K562 (cell line): ENCODE measurements around the gene TRIM26. TPM values are rescaled to one million over a fixed set of nuclear protein-coding genes. Genes with fewer than 3 reads are reported as not detected.

Experiments used
- ATAC-seq: fragments of 200-7000 bp; cut with Tn5 transposase; 3 replicates; pipeline ENCODE4 v1.9.1; 2020; ENCODE audit warnings: moderate library complexity
- BruUV-seq: library from RNA; stranded (reverse); fragments of 400-500 nt; replicated peaks from 2 replicates; lab custom pipeline; 2021; lab: Mats Ljungman, UMichigan
- CTCF ChIA-PET: fragments of 300-600 bp; formaldehyde crosslinking; extraction: SDS; loops from one replicate; lab custom pipeline; 2021; ENCODE audit warnings: low intra/inter-chr PET ratio; lab: Yijun Ruan, JAX
- POLR2A ChIA-PET: fragments of 300-600, 350-650 bp; sonication (Branson Sonifier 250); formaldehyde crosslinking; extraction: SDS; loops from one replicate; lab custom pipeline; 2021; ENCODE audit warnings: antibody characterized with exemption, inconsistent platforms; lab: Yijun Ruan, JAX
- DNase-seq, 4 experiments: peaks; one replicate each; pipeline versions ENCODE4 v3.0.0 to v3.0.0-alpha.2; 2011 to 2018; ENCODE audit warnings: low spot score in 3 of 4, mixed read lengths in 3 of 4; ENCODE audit errors: extremely low read depth in 1 of 4
- FAIRE-seq: peaks from 2 replicates; lab custom pipeline; 2011; peaks lifted over from hg19 to GRCh38; lab: Jason Lieb, UNC
- H2AFZ ChIP-seq: 2 replicates; pipeline ENCODE4 v1.6.0; 2011; ENCODE audit warnings: low read depth, low read length, control low read depth, inconsistent platforms
- H3K27ac ChIP-seq: fragments of 200-600 bp; 3 replicates; pipeline ENCODE4 v1.8.0; 2011; ENCODE audit warnings: low read depth, mild to moderate bottlenecking, control low read depth, inconsistent platforms, low read length, moderate library complexity, mixed read lengths; ENCODE audit errors: extremely low read depth
- H3K27me3 ChIP-seq, 2 experiments: fragments of 300-600 bp in 1 of 2; 2 replicates in 1 of 2; 3 replicates in 1 of 2; pipeline versions ENCODE4 v1.6.0 to v1.8.0; 2011; ENCODE audit warnings: inconsistent platforms in 2 of 2, low read length in 2 of 2, mild to moderate bottlenecking in 1 of 2, mixed read lengths in 1 of 2, moderate library complexity in 1 of 2; ENCODE audit not compliant: control insufficient read depth in 2 of 2, insufficient read depth in 2 of 2
- H3K36me3 ChIP-seq: fragments of 300-600 bp; 3 replicates; pipeline ENCODE4 v1.8.0; 2011; ENCODE audit warnings: mild to moderate bottlenecking, low read length, inconsistent platforms; ENCODE audit not compliant: control insufficient read depth, insufficient read depth
- H3K4me1 ChIP-seq, 2 experiments: fragments of 200-600 bp in 1 of 2; replicated peaks in 1 of 2; 2 replicates in 1 of 2; 3 replicates in 1 of 2; pipeline versions ENCODE4 v1.5.1 to v1.8.0; 2011; ENCODE audit warnings: inconsistent platforms in 2 of 2, low read length in 2 of 2, mild to moderate bottlenecking in 1 of 2, mixed read lengths in 1 of 2, moderate library complexity in 1 of 2; ENCODE audit not compliant: control insufficient read depth in 2 of 2, insufficient read depth in 2 of 2
- H3K4me2 ChIP-seq: 2 replicates; pipeline ENCODE4 v1.6.1; 2011; ENCODE audit warnings: low read length, control low read depth, inconsistent platforms, mixed read lengths; ENCODE audit not compliant: insufficient read depth
- H3K4me3 ChIP-seq: fragments of 200-600 bp; sonication (generic), shearing (Covaris generic); 2 replicates; pipeline ENCODE4 v1.5.1; 2016; ENCODE audit warnings: control low read depth, inconsistent platforms
- H3K79me2 ChIP-seq: fragments of 200-600 bp; 3 replicates; pipeline ENCODE4 v1.8.0; 2011; ENCODE audit warnings: low read length, inconsistent platforms; ENCODE audit not compliant: control insufficient read depth, insufficient read depth
- H3K9ac ChIP-seq, 2 experiments: 2 replicates each; pipeline versions ENCODE4 v1.6.0 to v1.6.1; 2011; ENCODE audit warnings: low read depth in 2 of 2, low read length in 2 of 2, control low read depth in 1 of 2, inconsistent platforms in 1 of 2, mild to moderate bottlenecking in 1 of 2, mixed read lengths in 1 of 2; ENCODE audit not compliant: insufficient read depth in 1 of 2
- H3K9me1 ChIP-seq: one replicate; pipeline ENCODE4 v1.6.0; 2011; ENCODE audit warnings: inconsistent platforms, mild to moderate bottlenecking, low read length, moderate library complexity; ENCODE audit not compliant: control insufficient read depth, insufficient read depth
- H3K9me3 ChIP-seq: replicated peaks from 2 replicates; pipeline ENCODE4 v1.5.1; 2011; ENCODE audit warnings: low read depth, low read length, inconsistent platforms; ENCODE audit not compliant: control insufficient read depth, insufficient read depth
- H4K20me1 ChIP-seq: replicated peaks from 2 replicates; pipeline ENCODE4 v1.6.1; 2011; ENCODE audit warnings: low read length, inconsistent platforms, mixed read lengths; ENCODE audit not compliant: control insufficient read depth, insufficient read depth
- GATAD2B ChIP-seq: fragments of 450-650 bp; IDR thresholded peaks from 2 replicates; pipeline ENCODE4 v1.6.1; 2017; ENCODE audit warnings: mild to moderate bottlenecking, borderline replicate concordance
- PML ChIP-seq: IDR thresholded peaks from 2 replicates; pipeline ENCODE4 v1.6.1; 2012; ENCODE audit warnings: low read length, inconsistent platforms
- TBL1XR1 ChIP-seq, 2 experiments: IDR thresholded peaks; 2 replicates each; pipeline ENCODE4 v1.6.1; 2012; ENCODE audit warnings: improper control_type of control experiment in 2 of 2, low read length in 2 of 2, mild to moderate bottlenecking in 1 of 2
- ZBTB17 ChIP-seq: fragments of 450-650 bp; formaldehyde crosslinking; IDR thresholded peaks from 2 replicates; pipeline ENCODE4 v1.4.0; 2020; ENCODE audit warnings: mild to moderate bottlenecking
- ZC3H4 ChIP-seq: sonication (generic); formaldehyde crosslinking; IDR thresholded peaks from 2 replicates; pipeline ENCODE4 v1.9.0; 2021; ENCODE audit warnings: missing genetic modification reagents, borderline replicate concordance
- ZNF143 ChIP-seq: sonication (generic); formaldehyde crosslinking; IDR thresholded peaks from 2 replicates; pipeline ENCODE4 v1.9.0; 2022; ENCODE audit warnings: mild to moderate bottlenecking, missing genetic modification reagents
- ZNF280A ChIP-seq: fragments of 450-650 bp; IDR thresholded peaks from 2 replicates; pipeline ENCODE4 v1.6.1; 2018; ENCODE audit warnings: mild to moderate bottlenecking, low read depth; ENCODE audit not compliant: partially characterized antibody
- ZNF316 ChIP-seq: fragments of 450-650 bp; IDR thresholded peaks from 2 replicates; pipeline ENCODE4 v1.6.1; 2016
- ZNF445 ChIP-seq: fragments of 250-450 bp; sonication (Bioruptor Pico); IDR thresholded peaks from 2 replicates; pipeline ENCODE4 v1.4.0; 2020; ENCODE audit warnings: low read depth, mild to moderate bottlenecking, moderate library complexity
- ZNF57 ChIP-seq: fragments of 450-650 bp; formaldehyde crosslinking; IDR thresholded peaks from 2 replicates; pipeline ENCODE4 v1.4.0; 2020; ENCODE audit warnings: mild to moderate bottlenecking, moderate library complexity
- ZNF75A ChIP-seq: fragments of 450-650 bp; formaldehyde crosslinking; IDR thresholded peaks from 2 replicates; pipeline ENCODE4 v1.4.0; 2020; ENCODE audit warnings: mild to moderate bottlenecking
- WGBS: fragments of 100-300 bp; shearing (Covaris generic); methylation state at CpG from one replicate; pipeline ENCODE4 v1.1.6; 2016; ENCODE audit warnings: low coverage, mixed read lengths; ENCODE audit not compliant: insufficient coverage; ENCODE audit errors: missing lambda C conversion rate; 5-methylcytosine and 5-hydroxymethylcytosine counted together
- in situ Hi-C: fragments of 300-500 bp; cut with MboI; formaldehyde crosslinking; loops from 4 replicates; pipeline ENCODE4 v1.15.0; 2018; ENCODE audit warnings: inconsistent platforms, mixed read lengths
- intact Hi-C: fragments of 100-400 bp; cut with micrococcal nuclease; formaldehyde crosslinking; loops from 2 replicates; pipeline ENCODE4 v1.14.2; 2022
- polyA plus RNA-seq, 8 experiments: library from polyadenylated mRNA; depleted of rRNA in 4 of 8; stranded (reverse) in 5 of 8; unstranded in 3 of 8; fragments of >200 nt; fragmentation: Nextera tagmentation in 2 of 8; fragmentation: Illumina TruSeq in 1 of 8; extraction: Ambion mirVana in 2 of 8; extraction: Trizol in 1 of 8; gene quantifications; 2 replicates each; pipeline versions ENCODE4 v1.2.1 to v1.2.3, GENCODE V29; 2011 to 2014; ENCODE audit warnings: inconsistent platforms in 1 of 8, missing spikeins in 1 of 8
- total RNA-seq, 7 experiments: library from RNA; depleted of rRNA in 6 of 7; stranded (reverse); fragments of >200 nt in 6 of 7; fragmentation: Illumina TruSeq in 2 of 7; extraction: Trizol in 2 of 7; gene quantifications; 2 replicates each; pipeline versions ENCODE4 v1.2.1 to v1.2.3, GENCODE V29; 2011 to 2021; ENCODE audit warnings: low replicate concordance in 1 of 7
- TF ChIP-seq, protein P1 (sequence below), 2 experiments: IDR thresholded peaks in 1 of 2; conservative IDR thresholded peaks in 1 of 2; 2 replicates each; pipeline ENCODE4 v1.6.1; 2016; ENCODE audit warnings: low read depth in 2 of 2, mild to moderate bottlenecking in 1 of 2, missing compliant biosample characterization in 1 of 2, missing genetic modification characterization in 1 of 2, moderate library complexity in 1 of 2

TRIM26 gene
- total and polyA plus RNA-seq, 9 of the 15 experiments (the other 6 are each of a cell fraction or from before 2014, with no cell fraction given), result 0.80 to 5.0 (median 2.8) TPM

- TF ChIP-seq ZNF280A, result no peak
- no peak for TF ChIP-seq ZNF316
- TF ChIP-seq, all 486 proteins: peak for 0
These were observed 54.6 kb downstream of the TRIM26 start (continued) for GRCh38 chr6:30158475-30159040.

DNA sequence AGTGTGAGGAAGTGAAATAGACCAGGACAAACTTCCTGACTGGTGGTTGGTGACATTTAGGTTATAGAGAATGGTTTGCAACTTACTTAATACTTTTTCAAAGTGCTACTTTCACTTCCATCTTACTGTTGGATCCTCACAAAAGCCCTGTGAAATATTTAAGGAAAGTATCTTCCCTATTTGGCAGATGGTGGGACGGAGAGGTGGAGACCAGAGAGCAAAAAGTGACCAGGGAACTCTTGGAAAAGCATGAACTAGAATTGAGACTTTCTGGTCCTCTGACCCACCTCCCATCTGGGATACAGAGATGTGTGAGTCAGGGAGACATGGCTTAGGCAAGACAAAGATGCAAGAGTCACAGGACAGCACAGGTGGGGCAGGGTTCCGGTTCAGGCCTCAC is 55.2 kb downstream of the TRIM26 start:
- TF ChIP-seq ZNF57 (CRISPR knock-in tag) (no peak), GATAD2B (no peak), ZBTB17 (CRISPR knock-in tag) (no peak), ZNF75A (CRISPR knock-in tag) (no peak), PML (no peak), TBL1XR1 (IDR thresholded peaks at IDR 0.05; ENCODE audit: low read length in 2 of 2) (no peak), ZNF445 (CRISPR knock-in tag) (no peak), ZNF143 (CRISPR knock-in tag) (no peak), ZC3H4 (CRISPR knock-in tag) (no peak)
- TF ChIP-seq, protein P1, sequence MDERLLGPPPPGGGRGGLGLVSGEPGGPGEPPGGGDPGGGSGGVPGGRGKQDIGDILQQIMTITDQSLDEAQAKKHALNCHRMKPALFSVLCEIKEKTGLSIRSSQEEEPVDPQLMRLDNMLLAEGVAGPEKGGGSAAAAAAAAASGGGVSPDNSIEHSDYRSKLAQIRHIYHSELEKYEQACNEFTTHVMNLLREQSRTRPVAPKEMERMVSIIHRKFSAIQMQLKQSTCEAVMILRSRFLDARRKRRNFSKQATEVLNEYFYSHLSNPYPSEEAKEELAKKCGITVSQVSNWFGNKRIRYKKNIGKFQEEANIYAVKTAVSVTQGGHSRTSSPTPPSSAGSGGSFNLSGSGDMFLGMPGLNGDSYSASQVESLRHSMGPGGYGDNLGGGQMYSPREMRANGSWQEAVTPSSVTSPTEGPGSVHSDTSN (CRISPR knock-in tag; IDR thresholded peaks at IDR 0.05; ENCODE audit: low read depth), result no peak
- TF ChIP-seq, protein P1 (tag; conservative IDR thresholded peaks at IDR 0.05; ENCODE audit: low read depth), result no peak
- H4K20me1 ChIP-seq, result no peaks in the 10 kb centered on the region
- 8% methylated on average over 2 of the region's 2 CpGs for WGBS
- H3K9me1 ChIP-seq, result no peaks in the 10 kb centered on the region
- H3K79me2 ChIP-seq, result no peaks in the 10 kb centered on the region
- DNase-seq (no peak), ATAC-seq (no peak), FAIRE-seq (no peak)
- in situ Hi-C loops, result no loop called here
- BruUV-seq, result no TSS peak
- H2AFZ ChIP-seq, result no peak overlapping the region
- H3K36me3 ChIP-seq, result no peaks in the 10 kb centered on the region
- ChIA-PET CTCF (no interaction called here), POLR2A (interaction anchor here (0.7 kb wide), 1 partner anchor 61 kb away, joined by 3 read pairs; no protein-coding TSS in a partner anchor)
- peaks cover 2 to 32% of the 10 kb centered on the region in 2 experiments; a peak in 3 of 5 replicates for H3K27me3 ChIP-seq
- no peak overlapping the region for H3K4me2 ChIP-seq
- H3K4me1 ChIP-seq, result peaks cover 9 to 13% of the 10 kb centered on the region in 2 experiments; a peak in 4 of 5 replicates
- H3K9ac ChIP-seq, result no peak overlapping the region
- no peak overlapping the region for H3K4me3 ChIP-seq
- H3K9me3 ChIP-seq, result no peaks in the 10 kb centered on the region
- intact Hi-C loops, result no loop called here
- H3K27ac ChIP-seq, result no peak overlapping the region
